Pancreas (tissue), 10 donors: ENCODE results near the gene CACNG3. TPM values are rescaled to one million over a fixed set of nuclear protein-coding genes. Genes with fewer than 3 reads are reported as not detected.

Source experiments
- ATAC-seq, 4 donors: fragments of 200-7000 bp; cut with Tn5 transposase; one replicate each; pipeline versions ENCODE4 v1.8.0 to v1.9.1; 2020; ENCODE audit warnings: mild to moderate bottlenecking in 4 of 4, moderate library complexity in 4 of 4
- DNase-seq, 6 donors: peaks; one replicate each; pipeline ENCODE4 v3.0.0-alpha.2; 2020
- FAIRE-seq: peaks from 2 replicates; lab custom pipeline; 2012; peaks lifted over from hg19 to GRCh38; lab: Jason Lieb, UNC
- H3K27ac ChIP-seq, 4 donors: fragments of 200-600 bp; sonication (generic); 1 replicate in 3 of 4; 2 replicates in 1 of 4; pipeline versions ENCODE4 v1.5.0 to v1.8.0; 2020
- H3K27me3 ChIP-seq, 4 donors: fragments of 200-600 bp; one replicate each; pipeline ENCODE4 v1.8.0; 2021
- H3K36me3 ChIP-seq, 3 donors: fragments of 200-600 bp; sonication (generic) in 1 of 3; one replicate each; pipeline versions ENCODE4 v1.5.0 to v1.8.0; 2020 to 2021
- H3K4me1 ChIP-seq, 3 donors: fragments of 200-600 bp; one replicate each; pipeline ENCODE4 v1.8.0; 2021
- H3K4me3 ChIP-seq, 4 donors: fragments of 200-600 bp; sonication (generic) in 2 of 4; one replicate each; pipeline versions ENCODE4 v1.5.0 to v1.8.0; 2020 to 2021
- H3K9me3 ChIP-seq, 4 donors: fragments of 200-600 bp; one replicate each; pipeline ENCODE4 v1.8.0; 2021
- WGBS, 2 donors: extraction: QIAGEN DNeasy Blood & Tissue Kit; methylation state at CpG; one replicate each; pipeline ENCODE4 v1.1.7; 2013; 5-methylcytosine and 5-hydroxymethylcytosine counted together
- intact Hi-C, 3 donors: fragments of 100-400 bp; cut with DNase I; formaldehyde crosslinking; loops; one replicate each; pipeline versions ENCODE4 v1.11.1 to v1.14.2; 2022
- polyA plus RNA-seq, 2 donors: library from polyadenylated mRNA; stranded (reverse); fragments of 200-250 nt; gene quantifications; one replicate each; pipeline ENCODE4 v1.2.3, GENCODE V29; 2013
- total RNA-seq, 6 donors: library from RNA; stranded (reverse); fragmentation: NEBNext Ultra II Directional in 4 of 6; extraction: Animal tissue kit (Norgen Biotek cat#: 25700) in 4 of 6; gene quantifications; one replicate each; pipeline versions ENCODE4 v1.2.1 to v1.2.4, GENCODE V29; 2021 to 2023
- TF ChIP-seq, protein P1 (sequence below), 4 donors: fragments of 200-600 bp; sonication (generic) in 3 of 4; IDR thresholded peaks; one replicate each; pipeline versions ENCODE4 v1.5.0 to v1.8.0; 2021; ENCODE audit warnings: antibody characterized with exemption in 4 of 4
- donor health status: healthy with polysubstance abuse.
- donor health status: DM: no; HTN: no; CAD: no; lungs with moderate emphysema.
- donor health status: DM: no; HTN: no; CAD: no.
- donor health status: control.
- donor health status: control.
- donor health status: Bipolar disorder and iron deficiency.
- donor health status: DM: yes; HTN: yes; CAD: no.
- donor health status: DM: no; HTN: no; CAD: no.
- donor health status: DM: no; HTN: no; CAD: no.
- donor health status: DM: yes; HTN: yes; CAD: no.

The CACNG3 gene
- total and polyA plus RNA-seq, 8 donors, result not detected

DNA sequence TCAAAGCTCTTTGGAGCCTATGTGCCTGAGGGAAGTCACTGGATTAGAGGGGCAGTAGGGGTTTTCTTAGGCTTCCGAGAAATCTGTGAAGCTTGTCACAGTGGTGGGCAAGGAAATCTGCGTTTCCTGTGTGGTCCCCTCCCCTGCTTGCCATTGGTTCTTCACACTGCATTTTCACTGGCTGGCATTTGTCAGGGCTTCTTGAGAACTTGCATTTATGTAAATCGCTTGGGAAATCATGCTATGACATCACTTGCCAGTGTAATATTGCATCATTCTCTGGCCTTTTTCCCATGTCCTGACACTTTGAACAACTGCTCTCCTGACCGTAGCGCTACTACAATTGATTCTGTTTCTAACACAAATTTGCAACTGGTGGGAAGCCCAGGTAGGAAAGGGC is 1.8 kb downstream of the CACNG3 start:
- intact Hi-C loops, result loop anchor here in 2 of 3 donors (10.0 kb wide), 2 partner anchors 193 to 213 kb away; no protein-coding TSS in a partner anchor
- WGBS, 2 donors, result 29 to 33% methylated on average over 5 of the region's 5 CpGs

DNA sequence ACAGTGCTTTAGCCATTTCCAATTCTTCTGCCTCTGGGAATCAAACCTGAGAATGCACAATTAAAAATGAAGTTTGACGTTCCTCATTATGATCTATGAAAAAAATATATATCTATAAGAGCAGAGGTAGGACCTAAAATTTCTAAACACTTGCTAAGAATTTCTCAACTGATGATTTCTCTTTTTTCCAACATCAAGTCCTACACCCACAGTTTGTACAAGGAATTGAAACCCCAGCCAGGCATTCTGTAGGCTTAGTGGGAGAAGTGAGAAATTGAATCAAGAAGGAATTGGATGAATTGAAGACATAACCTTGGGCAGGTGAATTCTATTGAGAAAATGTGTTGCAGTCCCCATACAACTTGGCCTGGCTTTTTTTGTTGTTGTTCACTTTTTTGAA is 2.7 kb downstream of the CACNG3 start:
- Histone ChIP-seq H3K36me3 (no peaks in the 10 kb centered on the region), H3K27me3 (peaks cover 0 to 24% (median 3%) of the 10 kb centered on the region in 4 donors), H3K4me3 (no peak overlapping the region), H3K4me1 (no peaks in the 10 kb centered on the region), H3K27ac (no peak overlapping the region), H3K9me3 (no peaks in the 10 kb centered on the region)
- intact Hi-C loops, result loop anchor here in 2 of 3 donors (10.0 kb wide), 2 partner anchors 194 to 214 kb away; no protein-coding TSS in a partner anchor
- ATAC-seq (no peak), DNase-seq (no peak), FAIRE-seq (no peak)
- TF ChIP-seq, protein P1, sequence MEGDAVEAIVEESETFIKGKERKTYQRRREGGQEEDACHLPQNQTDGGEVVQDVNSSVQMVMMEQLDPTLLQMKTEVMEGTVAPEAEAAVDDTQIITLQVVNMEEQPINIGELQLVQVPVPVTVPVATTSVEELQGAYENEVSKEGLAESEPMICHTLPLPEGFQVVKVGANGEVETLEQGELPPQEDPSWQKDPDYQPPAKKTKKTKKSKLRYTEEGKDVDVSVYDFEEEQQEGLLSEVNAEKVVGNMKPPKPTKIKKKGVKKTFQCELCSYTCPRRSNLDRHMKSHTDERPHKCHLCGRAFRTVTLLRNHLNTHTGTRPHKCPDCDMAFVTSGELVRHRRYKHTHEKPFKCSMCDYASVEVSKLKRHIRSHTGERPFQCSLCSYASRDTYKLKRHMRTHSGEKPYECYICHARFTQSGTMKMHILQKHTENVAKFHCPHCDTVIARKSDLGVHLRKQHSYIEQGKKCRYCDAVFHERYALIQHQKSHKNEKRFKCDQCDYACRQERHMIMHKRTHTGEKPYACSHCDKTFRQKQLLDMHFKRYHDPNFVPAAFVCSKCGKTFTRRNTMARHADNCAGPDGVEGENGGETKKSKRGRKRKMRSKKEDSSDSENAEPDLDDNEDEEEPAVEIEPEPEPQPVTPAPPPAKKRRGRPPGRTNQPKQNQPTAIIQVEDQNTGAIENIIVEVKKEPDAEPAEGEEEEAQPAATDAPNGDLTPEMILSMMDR (IDR thresholded peaks at IDR 0.05), result no peak
- WGBS, 2 donors, result 33 to 50% methylated on average over 1 of the region's 1 CpG

More for the DNA sequence above, 1.8 kb downstream of the CACNG3 start:
- Histone ChIP-seq H3K27me3 (peaks cover 0 to 26% (median 3%) of the 10 kb centered on the region in 4 donors), H3K4me1 (no peaks in the 10 kb centered on the region), H3K9me3 (no peaks in the 10 kb centered on the region), H3K27ac (no peak overlapping the region), H3K4me3 (no peak overlapping the region), H3K36me3 (no peaks in the 10 kb centered on the region)
- FAIRE-seq, result no peak
- TF ChIP-seq, protein P1 (IDR thresholded peaks at IDR 0.05), result no peak
- no peak for ATAC-seq
- DNase-seq, result no peak

DNA sequence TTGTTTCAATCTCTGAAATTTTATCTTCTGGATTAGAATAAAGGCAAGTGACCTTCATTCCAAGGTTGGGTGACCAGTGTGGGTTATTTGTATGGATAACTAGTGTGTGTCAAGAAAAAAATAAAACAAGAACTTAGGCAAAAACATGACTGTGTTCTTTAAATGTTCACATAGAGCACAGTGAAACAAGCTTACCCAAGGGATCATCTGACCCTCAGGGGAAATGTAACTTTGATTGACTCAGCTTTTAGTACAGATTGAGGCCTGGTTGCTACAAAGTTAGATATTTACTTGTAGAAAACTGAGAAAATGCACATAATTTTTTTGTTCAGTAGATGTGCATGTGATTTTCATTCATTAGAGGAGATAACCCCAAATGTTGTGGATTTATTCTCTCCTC is 6.7 kb downstream of the CACNG3 start:
- FAIRE-seq (no peak), DNase-seq (no peak), ATAC-seq (no peak)
- intact Hi-C loops, result no loop called here
- Histone ChIP-seq H3K27ac (no peak overlapping the region), H3K4me1 (no peaks in the 10 kb centered on the region), H3K4me3 (no peak overlapping the region), H3K27me3 (peaks cover 0 to 7% (median 0%) of the 10 kb centered on the region in 4 donors), H3K36me3 (no peaks in the 10 kb centered on the region), H3K9me3 (no peaks in the 10 kb centered on the region)
- TF ChIP-seq, protein P1 (IDR thresholded peaks at IDR 0.05), result no peak

DNA sequence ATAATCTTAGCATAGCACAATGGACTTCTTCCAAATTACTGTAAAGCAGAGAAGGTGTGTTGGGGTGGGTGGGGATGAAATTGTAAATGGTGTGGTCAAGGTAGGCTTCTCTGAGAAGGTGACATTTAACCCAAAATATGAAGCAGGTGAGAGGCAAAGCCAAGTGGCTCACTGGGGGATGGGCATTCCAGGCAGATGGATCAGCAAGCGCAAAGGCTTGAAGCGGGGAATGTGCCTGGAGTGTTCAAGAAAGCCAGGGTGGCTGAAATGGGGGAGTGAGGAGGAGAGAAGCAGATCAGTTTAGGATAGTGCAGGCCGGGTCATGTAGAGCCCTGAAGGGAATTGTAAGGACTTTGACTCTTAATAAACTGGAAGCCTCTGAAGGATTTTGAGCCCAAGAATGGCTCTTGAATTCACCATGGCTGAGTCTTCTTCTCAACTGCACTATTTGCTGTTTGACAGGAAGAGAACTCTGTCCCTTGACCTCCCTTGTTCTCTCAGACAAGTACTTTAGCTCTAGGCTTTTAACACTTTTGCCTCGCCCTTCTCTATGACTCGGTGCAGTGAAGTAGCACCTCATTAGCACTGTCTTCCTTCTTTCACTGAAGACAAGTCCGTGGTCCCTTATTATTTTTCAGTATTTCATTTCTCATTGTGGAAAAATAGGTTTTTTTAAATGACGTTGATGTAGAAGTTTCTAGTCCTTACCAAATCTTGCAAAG is 14.7 kb downstream of the CACNG3 start:
- intact Hi-C loops, result no loop called here
- Histone ChIP-seq H3K9me3 (no peaks in the 10 kb centered on the region), H3K27me3 (no peaks in the 10 kb centered on the region), H3K36me3 (no peaks in the 10 kb centered on the region), H3K4me1 (no peaks in the 10 kb centered on the region), H3K4me3 (no peak overlapping the region), H3K27ac (no peak overlapping the region)
- WGBS, 2 donors, result 45 to 56% methylated on average over 7 of the region's 7 CpGs
- ATAC-seq, result no peak
- FAIRE-seq, result no peak
- no peak for DNase-seq
- TF ChIP-seq, protein P1 (IDR thresholded peaks at IDR 0.05), result no peak

DNA sequence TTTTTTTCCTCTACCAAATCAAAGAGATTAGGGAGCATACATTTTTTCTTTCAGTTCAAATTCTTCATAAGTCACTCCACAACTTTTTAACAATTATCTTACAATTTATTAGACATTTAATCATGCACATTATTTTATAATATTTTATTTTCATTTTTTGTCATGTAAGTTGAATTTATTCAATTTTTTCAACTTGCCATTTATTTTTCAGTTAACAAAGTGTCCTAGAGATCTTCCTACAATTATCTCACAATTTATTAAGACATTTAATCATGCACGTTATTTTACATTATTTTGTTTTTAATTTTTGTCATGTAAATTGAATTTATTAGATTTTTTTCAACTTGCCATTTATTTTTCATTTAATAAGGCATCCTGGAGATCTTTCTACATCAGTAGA is 16.2 kb downstream of the CACNG3 start:
- 28 to 29% methylated on average over 1 of the region's 1 CpG for WGBS, 2 donors

More for the DNA sequence above, 16.2 kb downstream of the CACNG3 start:
- H3K4me3 ChIP-seq, result no peak overlapping the region
- FAIRE-seq (peak; percentile 63), DNase-seq (no peak), ATAC-seq (no peak)
- intact Hi-C loops, result no loop called here
- no peaks in the 10 kb centered on the region for H3K27me3 ChIP-seq
- no peaks in the 10 kb centered on the region for H3K36me3 ChIP-seq
- TF ChIP-seq, protein P1 (IDR thresholded peaks at IDR 0.05), result no peak
- H3K27ac ChIP-seq, result no peak overlapping the region
- no peaks in the 10 kb centered on the region for H3K9me3 ChIP-seq
- H3K4me1 ChIP-seq, result no peaks in the 10 kb centered on the region
